ENCODE measurements around the gene SIRPB2. TPM values are rescaled to one million over a fixed set of nuclear protein-coding genes. Genes with fewer than 3 reads are reported as not detected.

Gene SIRPB2
- total RNA-seq, 1 experiment from 2014 or later, result not detected

- H3K27me3 Mint-ChIP-seq (ENCODE audit: low read depth), result peaks cover 58% of the 10 kb centered on the region
- no peaks in the 10 kb centered on the region for H3K27me3 ChIP-seq (ENCODE audit: insufficient read depth, low read length)
- H2AFZ ChIP-seq (ENCODE audit: low read length), result no peak overlapping the region
- DNase-seq, result no peak
- H4K91ac ChIP-seq (ENCODE audit: insufficient read length, low read depth, low read length), result no peak overlapping the region
- H3K18ac ChIP-seq (ENCODE audit: insufficient read length, low read depth, low read length), result no peak overlapping the region
- H2BK20ac ChIP-seq (ENCODE audit: low read depth, low read length, poor library complexity, severe bottlenecking), result no peak overlapping the region
- H3K4ac ChIP-seq (ENCODE audit: low read depth, low read length), result no peak overlapping the region
- no peaks in the 10 kb centered on the region for H3K9me3 ChIP-seq (ENCODE audit: control insufficient read depth, low read depth, low read length)
- H3K27ac ChIP-seq (ENCODE audit: insufficient read length, low read depth, low read length), result no peak overlapping the region
- H3K4me2 ChIP-seq (ENCODE audit: insufficient read depth, insufficient read length, low read length), result no peak overlapping the region
- no peak overlapping the region for H2BK120ac ChIP-seq (ENCODE audit: low read depth, low read length, poor library complexity, severe bottlenecking)
- H3T11ph ChIP-seq (ENCODE audit: low read length), result no peak overlapping the region
- no peaks in the 10 kb centered on the region for H3K23me2 ChIP-seq (ENCODE audit: insufficient read length, low read depth, low read length, poor library complexity, severe bottlenecking)
- H2BK15ac ChIP-seq (ENCODE audit: low read depth, low read length), result no peak overlapping the region
- H4K20me1 ChIP-seq (ENCODE audit: control insufficient read depth, insufficient read depth, insufficient read length), result no peaks in the 10 kb centered on the region
- WGBS (ENCODE audit: extremely low coverage, insufficient read length, low lambda C conversion rate), result no CpG with 5 or more reads among the region's 2 CpGs
- no peak overlapping the region for H3K9ac ChIP-seq (ENCODE audit: extremely low read depth, insufficient read length, low read length)
- no peak for TF ChIP-seq CTCF (conservative IDR thresholded peaks at IDR 0.05)
- H3K4me3 Mint-ChIP-seq, result no peak overlapping the region
- H3K27ac Mint-ChIP-seq, result no peak overlapping the region
- H2BK5ac ChIP-seq (ENCODE audit: insufficient read length, low read length), result no peak overlapping the region
- no peaks in the 10 kb centered on the region for H3K79me1 ChIP-seq (ENCODE audit: insufficient read depth, low read depth, low read length, poor library complexity, severe bottlenecking)
- no peaks in the 10 kb centered on the region for H3K4me1 Mint-ChIP-seq
- no peak overlapping the region for H4K5ac ChIP-seq (ENCODE audit: insufficient read length, low read depth, low read length)
- H3K14ac ChIP-seq (ENCODE audit: insufficient read depth, low read length), result no peak overlapping the region
- H3K9me3 Mint-ChIP-seq, result no peaks in the 10 kb centered on the region
- H3K56ac ChIP-seq (ENCODE audit: insufficient read length, low read depth, low read length), result no peak overlapping the region
- no peak overlapping the region for H3K23ac ChIP-seq (ENCODE audit: insufficient read length, low read depth, low read length)
- H3K4me1 ChIP-seq (ENCODE audit: insufficient read depth, low read length), result no peaks in the 10 kb centered on the region
- no peaks in the 10 kb centered on the region for H3K79me2 ChIP-seq (ENCODE audit: insufficient read depth, low read length)
- no peak overlapping the region for H2AK5ac ChIP-seq (ENCODE audit: insufficient read length, low read length)
- no peak overlapping the region for H4K8ac ChIP-seq (replicated peaks; ENCODE audit: insufficient read length, low read depth, low read length)
- no peak overlapping the region for H2BK12ac ChIP-seq (ENCODE audit: insufficient read length, low read depth, low read length)
- H3K36me3 Mint-ChIP-seq (ENCODE audit: insufficient read depth in 1 of 3, low read depth in 3 of 3), result no peaks in the 10 kb centered on the region
Observed at GRCh38 chr20:1486566-1486965, 4.7 kb downstream of the SIRPB2 start.
